Gastrocnemius medialis (tissue), 4 donors: Measurements from ENCODE around the gene SEC24D.

ENCODE experiments used
- POLR2A ChIP-seq, 2 donors: fragments of 450-650 bp; IDR thresholded peaks; one replicate each; pipeline ENCODE4 v1.6.1; 2017; ENCODE audit warnings: antibody characterized with exemption in 2 of 2, mild to moderate bottlenecking in 2 of 2, moderate library complexity in 2 of 2
- TF ChIP-seq, protein P1 (sequence below), 5 experiments: fragments of 450-650 bp in 3 of 5; fragments of 200-600 bp in 2 of 5; sonication (generic) in 2 of 5; IDR thresholded peaks in 4 of 5; conservative IDR thresholded peaks in 1 of 5; 1 replicate in 4 of 5; 2 replicates in 1 of 5; pipeline ENCODE4 v1.5.1; 2016 to 2019; ENCODE audit warnings: antibody characterized with exemption in 5 of 5, mild to moderate bottlenecking in 3 of 5, moderate library complexity in 3 of 5

DNA sequence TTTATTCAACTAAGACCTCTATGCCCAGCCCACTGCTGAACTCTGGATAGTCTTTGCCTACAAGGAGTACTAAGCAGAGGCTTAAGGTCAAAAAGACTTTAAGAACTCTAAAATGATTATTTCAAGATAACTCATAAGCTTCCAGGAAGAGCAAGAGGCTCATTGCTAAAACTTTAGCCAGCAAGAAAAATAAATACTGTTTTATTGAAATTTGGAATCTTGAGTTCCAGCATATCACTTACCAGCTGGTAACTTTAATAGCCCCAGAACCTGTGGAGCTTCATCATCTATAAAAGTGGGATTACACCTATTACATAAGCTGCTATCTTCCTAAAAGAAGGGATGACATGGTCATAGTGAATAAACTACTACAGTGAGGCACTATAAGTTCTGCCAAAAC, 47.0 kb downstream of the SEC24D start:
- TF ChIP-seq, protein P1, sequence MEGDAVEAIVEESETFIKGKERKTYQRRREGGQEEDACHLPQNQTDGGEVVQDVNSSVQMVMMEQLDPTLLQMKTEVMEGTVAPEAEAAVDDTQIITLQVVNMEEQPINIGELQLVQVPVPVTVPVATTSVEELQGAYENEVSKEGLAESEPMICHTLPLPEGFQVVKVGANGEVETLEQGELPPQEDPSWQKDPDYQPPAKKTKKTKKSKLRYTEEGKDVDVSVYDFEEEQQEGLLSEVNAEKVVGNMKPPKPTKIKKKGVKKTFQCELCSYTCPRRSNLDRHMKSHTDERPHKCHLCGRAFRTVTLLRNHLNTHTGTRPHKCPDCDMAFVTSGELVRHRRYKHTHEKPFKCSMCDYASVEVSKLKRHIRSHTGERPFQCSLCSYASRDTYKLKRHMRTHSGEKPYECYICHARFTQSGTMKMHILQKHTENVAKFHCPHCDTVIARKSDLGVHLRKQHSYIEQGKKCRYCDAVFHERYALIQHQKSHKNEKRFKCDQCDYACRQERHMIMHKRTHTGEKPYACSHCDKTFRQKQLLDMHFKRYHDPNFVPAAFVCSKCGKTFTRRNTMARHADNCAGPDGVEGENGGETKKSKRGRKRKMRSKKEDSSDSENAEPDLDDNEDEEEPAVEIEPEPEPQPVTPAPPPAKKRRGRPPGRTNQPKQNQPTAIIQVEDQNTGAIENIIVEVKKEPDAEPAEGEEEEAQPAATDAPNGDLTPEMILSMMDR (IDR thresholded peaks at IDR 0.05 in 4 of 5, conservative IDR thresholded peaks at IDR 0.05 in 1 of 5), result no peak
- TF ChIP-seq POLR2A (IDR thresholded peaks at IDR 0.05), result no peak
